Measurements from ENCODE around the gene PRKAB1. TPM values are rescaled to one million over a fixed set of nuclear protein-coding genes. Genes with fewer than 3 reads are reported as not detected.
"Not testable (repeated sequence)": the region's sequence is repeated elsewhere in the genome, so short reads cannot be mapped to it uniquely, and the experiment has no call there.

PRKAB1 gene
- polyA plus RNA-seq, 1 experiment = 34.3 TPM

DNA sequence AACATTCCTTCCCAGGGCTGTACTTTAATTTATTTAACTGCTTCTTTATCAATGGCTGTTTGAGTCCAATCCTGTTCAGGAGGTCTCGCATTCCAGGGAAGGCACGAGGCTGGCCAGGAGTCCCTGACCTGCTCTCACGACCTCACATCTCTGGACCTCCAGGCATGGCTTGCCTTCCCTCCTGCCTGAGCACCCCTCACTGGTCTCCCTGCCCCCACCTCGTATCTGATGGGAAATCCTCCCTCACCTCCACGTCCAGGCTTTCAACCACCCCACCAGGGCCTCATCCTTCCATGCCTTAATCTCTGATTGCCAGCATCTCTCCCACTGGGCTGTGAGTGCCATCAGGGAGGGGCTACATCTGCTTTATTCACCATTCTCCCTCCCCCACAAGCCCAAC is 29.0 kb downstream of the PRKAB1 start:
- no peaks in the 10 kb centered on the region for H3K27me3 ChIP-seq (ENCODE audit: control insufficient read depth, insufficient read depth, low read length)

DNA sequence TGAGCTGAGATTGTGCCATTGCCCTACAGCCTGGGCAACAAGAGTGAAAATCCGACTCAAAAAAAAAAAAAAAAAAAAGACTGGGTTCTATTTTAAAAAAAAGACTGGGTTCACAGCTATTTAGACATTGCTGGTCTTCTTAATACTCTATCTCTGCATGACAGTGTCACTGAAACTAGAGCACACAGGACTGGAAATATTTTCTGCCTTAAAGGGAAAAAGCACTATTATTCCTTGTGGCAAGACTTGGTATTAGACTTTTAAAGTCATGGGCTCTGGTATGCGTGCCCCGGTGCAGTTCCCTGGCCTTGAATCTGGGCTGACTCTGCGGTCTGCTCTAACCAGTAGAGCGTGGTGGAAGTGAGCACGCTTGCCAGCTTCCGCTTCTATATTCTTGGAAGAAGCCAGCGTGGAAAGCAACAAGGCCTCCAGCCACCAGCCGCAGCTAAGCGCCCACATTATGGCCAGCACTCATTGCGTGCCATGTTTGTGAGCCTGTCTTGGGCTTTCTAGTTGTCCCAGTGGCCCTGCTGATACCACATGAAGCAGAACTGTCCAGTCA is 31.3 kb downstream of the PRKAB1 start:
- POLR2A ChIA-PET = no interaction called here
- DNase-seq (ENCODE audit: low read depth, low spot score) = no peak
- Histone ChIP-seq H3K27ac (ENCODE audit: low read depth, low read length) (no peak overlapping the region), H3K4me3 (ENCODE audit: low read depth, low read length) (no peak overlapping the region), H3K27me3 (ENCODE audit: control insufficient read depth, insufficient read depth, low read length) (no peaks in the 10 kb centered on the region), H3K9me3 (ENCODE audit: control insufficient read depth, insufficient read depth, low read length) (no peaks in the 10 kb centered on the region)
- CTCF ChIA-PET = interaction anchor here (0.5 kb wide), 1 partner anchor 1480 kb away, joined by 3 read pairs; no protein-coding TSS in a partner anchor
- TF ChIP-seq, protein P1, sequence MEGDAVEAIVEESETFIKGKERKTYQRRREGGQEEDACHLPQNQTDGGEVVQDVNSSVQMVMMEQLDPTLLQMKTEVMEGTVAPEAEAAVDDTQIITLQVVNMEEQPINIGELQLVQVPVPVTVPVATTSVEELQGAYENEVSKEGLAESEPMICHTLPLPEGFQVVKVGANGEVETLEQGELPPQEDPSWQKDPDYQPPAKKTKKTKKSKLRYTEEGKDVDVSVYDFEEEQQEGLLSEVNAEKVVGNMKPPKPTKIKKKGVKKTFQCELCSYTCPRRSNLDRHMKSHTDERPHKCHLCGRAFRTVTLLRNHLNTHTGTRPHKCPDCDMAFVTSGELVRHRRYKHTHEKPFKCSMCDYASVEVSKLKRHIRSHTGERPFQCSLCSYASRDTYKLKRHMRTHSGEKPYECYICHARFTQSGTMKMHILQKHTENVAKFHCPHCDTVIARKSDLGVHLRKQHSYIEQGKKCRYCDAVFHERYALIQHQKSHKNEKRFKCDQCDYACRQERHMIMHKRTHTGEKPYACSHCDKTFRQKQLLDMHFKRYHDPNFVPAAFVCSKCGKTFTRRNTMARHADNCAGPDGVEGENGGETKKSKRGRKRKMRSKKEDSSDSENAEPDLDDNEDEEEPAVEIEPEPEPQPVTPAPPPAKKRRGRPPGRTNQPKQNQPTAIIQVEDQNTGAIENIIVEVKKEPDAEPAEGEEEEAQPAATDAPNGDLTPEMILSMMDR (IDR thresholded peaks at IDR 0.05; ENCODE audit: low read depth, low read length) = no peak

More for the DNA sequence above, 29.0 kb downstream of the PRKAB1 start:
- H3K27ac ChIP-seq (ENCODE audit: low read depth, low read length) = no peak overlapping the region
- ChIA-PET CTCF (no interaction called here), POLR2A (no interaction called here)
- TF ChIP-seq, protein P1 (IDR thresholded peaks at IDR 0.05; ENCODE audit: low read depth, low read length) = no peak
- H3K9me3 ChIP-seq (ENCODE audit: control insufficient read depth, insufficient read depth, low read length) = no peaks in the 10 kb centered on the region
- DNase-seq (ENCODE audit: low read depth, low spot score) = no peak
- no peak overlapping the region for H3K4me3 ChIP-seq (ENCODE audit: low read depth, low read length)

DNA sequence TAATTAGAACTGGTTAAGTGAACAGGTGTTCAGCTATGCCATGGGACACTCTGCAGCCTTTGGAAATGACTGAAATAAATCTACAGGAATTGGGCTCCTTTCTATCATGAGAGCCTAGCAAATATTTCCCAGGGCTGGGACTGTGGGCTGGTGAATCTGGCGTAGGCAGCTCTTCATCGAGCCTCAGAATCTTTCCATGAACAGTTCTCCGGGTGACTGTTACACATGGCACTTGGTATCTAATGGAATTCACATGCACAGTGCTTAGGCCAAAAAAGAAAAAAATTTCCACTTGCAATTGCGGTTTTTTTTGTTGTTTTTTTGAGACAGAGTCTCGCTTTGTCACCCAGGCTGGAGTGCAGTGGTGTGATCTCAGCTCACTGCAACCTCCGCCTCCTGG is 32.1 kb downstream of the PRKAB1 start:
- Histone ChIP-seq H3K4me3 (ENCODE audit: low read depth, low read length) (no peak overlapping the region), H3K27me3 (ENCODE audit: control insufficient read depth, insufficient read depth, low read length) (no peaks in the 10 kb centered on the region), H3K9me3 (ENCODE audit: control insufficient read depth, insufficient read depth, low read length) (no peaks in the 10 kb centered on the region), H3K27ac (ENCODE audit: low read depth, low read length) (no peak overlapping the region)
- TF ChIP-seq, protein P1 (IDR thresholded peaks at IDR 0.05; ENCODE audit: low read depth, low read length) = no peak
- no peak for DNase-seq (ENCODE audit: low read depth, low spot score)
- CTCF ChIA-PET = no interaction called here
- POLR2A ChIA-PET = no interaction called here

DNA sequence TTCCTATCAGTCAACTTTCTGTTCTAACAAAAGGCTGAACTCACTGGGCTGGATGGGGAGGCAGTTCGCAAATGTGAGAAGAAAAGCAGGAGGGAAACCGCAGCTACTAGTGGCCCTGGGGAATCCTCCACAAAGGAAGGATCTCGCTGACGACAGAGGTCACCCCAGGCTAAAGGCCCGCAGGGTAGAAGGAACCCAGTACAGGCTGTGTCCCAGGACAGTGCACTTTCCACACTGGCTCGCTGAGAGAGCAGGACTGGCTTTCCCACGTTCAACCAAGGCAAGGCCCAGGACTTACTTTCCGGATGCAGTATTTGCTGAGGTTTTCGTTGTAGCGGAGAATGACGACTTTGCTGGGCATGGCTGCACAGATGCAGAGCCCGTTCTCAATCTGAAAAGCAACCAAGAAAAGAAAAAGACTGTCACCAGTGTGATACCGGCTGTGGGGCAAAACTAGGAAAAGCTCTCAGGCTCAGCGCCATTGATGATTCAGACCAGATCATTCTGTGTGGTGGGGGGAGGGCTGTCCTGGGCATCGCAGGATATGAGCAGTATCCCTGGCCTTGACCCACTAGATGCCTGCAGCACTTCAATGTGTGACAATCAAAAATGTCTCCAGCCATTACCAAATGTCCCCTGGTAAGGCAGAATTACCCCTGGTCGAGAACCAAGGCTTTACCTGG is 36.3 kb downstream of the PRKAB1 start:
- no peak overlapping the region for H3K27ac ChIP-seq (ENCODE audit: low read depth, low read length)

DNA sequence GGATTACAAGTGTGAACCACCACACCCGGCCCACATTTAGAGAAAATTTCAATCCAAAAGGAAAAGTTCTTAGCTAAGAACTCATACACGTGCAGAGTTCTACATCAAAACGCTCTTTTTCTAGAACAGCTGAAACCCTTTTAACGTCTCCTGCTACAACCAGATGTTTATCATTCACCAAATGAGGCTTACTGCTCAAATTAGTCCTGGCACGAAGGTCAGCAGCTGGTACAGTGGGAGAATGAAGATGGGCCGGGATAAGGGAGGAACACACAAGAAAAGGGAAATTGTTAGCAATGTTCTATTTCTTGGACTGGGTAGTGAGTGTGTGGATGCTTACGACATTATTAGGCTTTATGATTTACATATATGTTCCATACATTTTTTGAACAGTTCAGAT is 37.2 kb downstream of the PRKAB1 start:
- TF ChIP-seq, protein P1 (IDR thresholded peaks at IDR 0.05; ENCODE audit: low read depth, low read length) = no peak
- Histone ChIP-seq H3K27me3 (ENCODE audit: control insufficient read depth, insufficient read depth, low read length) (no peaks in the 10 kb centered on the region), H3K4me3 (ENCODE audit: low read depth, low read length) (no peak overlapping the region), H3K9me3 (ENCODE audit: control insufficient read depth, insufficient read depth, low read length) (no peaks in the 10 kb centered on the region), H3K27ac (ENCODE audit: low read depth, low read length) (no peak overlapping the region)
- POLR2A ChIA-PET = no interaction called here
- no peak for DNase-seq (ENCODE audit: low read depth, low spot score)
- CTCF ChIA-PET = no interaction called here

More for the DNA sequence above, 36.3 kb downstream of the PRKAB1 start:
- Histone ChIP-seq H3K4me3 (ENCODE audit: low read depth, low read length) (no peak overlapping the region), H3K27me3 (ENCODE audit: control insufficient read depth, insufficient read depth, low read length) (no peaks in the 10 kb centered on the region), H3K9me3 (ENCODE audit: control insufficient read depth, insufficient read depth, low read length) (no peaks in the 10 kb centered on the region)
- DNase-seq (ENCODE audit: low read depth, low spot score) = no peak
- TF ChIP-seq, protein P1 (IDR thresholded peaks at IDR 0.05; ENCODE audit: low read depth, low read length) = no peak
- ChIA-PET POLR2A (no interaction called here), CTCF (interaction anchor here (0.7 to 0.8 kb wide), 2 partner anchors 10 to 66 kb away, joined by 4 read pairs; no protein-coding TSS in a partner anchor)

DNA sequence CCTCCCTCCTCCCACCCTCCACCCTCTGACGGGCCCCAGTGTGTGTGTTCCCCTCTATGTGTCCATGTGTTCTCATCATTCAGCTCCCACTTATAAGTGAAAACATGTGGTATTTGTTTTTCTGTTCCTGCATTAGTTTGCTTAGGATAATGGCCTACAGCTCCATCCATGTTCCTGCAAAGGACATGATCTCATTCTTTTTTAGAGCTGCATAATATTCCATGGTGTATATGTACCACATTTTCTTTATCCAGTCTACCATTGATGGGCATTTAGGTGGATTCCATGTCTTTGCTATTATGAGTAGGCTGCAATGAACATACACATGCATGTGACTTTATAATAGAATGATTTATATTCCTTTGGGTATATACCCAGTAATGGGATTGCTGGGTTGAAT is 38.5 kb downstream of the PRKAB1 start:
- H3K27me3 ChIP-seq (ENCODE audit: control insufficient read depth, insufficient read depth, low read length); CTCF ChIA-PET; POLR2A ChIA-PET; DNase-seq (ENCODE audit: low read depth, low spot score); H3K27ac ChIP-seq (ENCODE audit: low read depth, low read length); H3K4me3 ChIP-seq (ENCODE audit: low read depth, low read length); H3K9me3 ChIP-seq (ENCODE audit: control insufficient read depth, insufficient read depth, low read length): not testable (repeated sequence)
